Measurements from ENCODE around the gene HES6.

HES6 gene

GRCh38 chr2:238231809-238232208, 8.0 kb downstream of the HES6 start (continued):
- no peak for TF ChIP-seq ZFP41 (tag by site-specific recombination; IDR thresholded peaks at IDR 0.05; ENCODE audit: borderline replicate concordance)
- no peak for TF ChIP-seq RBAK (tag by site-specific recombination; IDR thresholded peaks at IDR 0.05)
- TF ChIP-seq ZNF660 (tag by site-specific recombination; IDR thresholded peaks at IDR 0.05): no peak
- no peak for TF ChIP-seq BCL11A (tag by site-specific recombination; IDR thresholded peaks at IDR 0.05; ENCODE audit: low read depth)
- no peak for TF ChIP-seq KLF1 (tag by site-specific recombination; IDR thresholded peaks at IDR 0.05)
- TF ChIP-seq ZNF112 (tag by site-specific recombination; IDR thresholded peaks at IDR 0.05): no peak

- TF ChIP-seq SETDB1 (IDR thresholded peaks at IDR 0.05; ENCODE audit: insufficient read length, low read length) (no peak), ZNF280C (tag by site-specific recombination; IDR thresholded peaks at IDR 0.05) (no peak), ZNF311 (tag by site-specific recombination; IDR thresholded peaks at IDR 0.05; ENCODE audit: borderline replicate concordance) (no peak), SCRT2 (tag by site-specific recombination; IDR thresholded peaks at IDR 0.05) (no peak), ZBTB21 (tag by site-specific recombination; IDR thresholded peaks at IDR 0.05) (no peak), AEBP2 (tag by site-specific recombination; IDR thresholded peaks at IDR 0.05; ENCODE audit: borderline replicate concordance) (no peak), IKZF3 (tag by site-specific recombination; IDR thresholded peaks at IDR 0.05) (no peak), ZNF561 (tag by site-specific recombination; IDR thresholded peaks at IDR 0.05; ENCODE audit: borderline replicate concordance) (no peak), ZNF24 (tag by site-specific recombination; IDR thresholded peaks at IDR 0.05) (no peak)
- TF ChIP-seq, protein P1, sequence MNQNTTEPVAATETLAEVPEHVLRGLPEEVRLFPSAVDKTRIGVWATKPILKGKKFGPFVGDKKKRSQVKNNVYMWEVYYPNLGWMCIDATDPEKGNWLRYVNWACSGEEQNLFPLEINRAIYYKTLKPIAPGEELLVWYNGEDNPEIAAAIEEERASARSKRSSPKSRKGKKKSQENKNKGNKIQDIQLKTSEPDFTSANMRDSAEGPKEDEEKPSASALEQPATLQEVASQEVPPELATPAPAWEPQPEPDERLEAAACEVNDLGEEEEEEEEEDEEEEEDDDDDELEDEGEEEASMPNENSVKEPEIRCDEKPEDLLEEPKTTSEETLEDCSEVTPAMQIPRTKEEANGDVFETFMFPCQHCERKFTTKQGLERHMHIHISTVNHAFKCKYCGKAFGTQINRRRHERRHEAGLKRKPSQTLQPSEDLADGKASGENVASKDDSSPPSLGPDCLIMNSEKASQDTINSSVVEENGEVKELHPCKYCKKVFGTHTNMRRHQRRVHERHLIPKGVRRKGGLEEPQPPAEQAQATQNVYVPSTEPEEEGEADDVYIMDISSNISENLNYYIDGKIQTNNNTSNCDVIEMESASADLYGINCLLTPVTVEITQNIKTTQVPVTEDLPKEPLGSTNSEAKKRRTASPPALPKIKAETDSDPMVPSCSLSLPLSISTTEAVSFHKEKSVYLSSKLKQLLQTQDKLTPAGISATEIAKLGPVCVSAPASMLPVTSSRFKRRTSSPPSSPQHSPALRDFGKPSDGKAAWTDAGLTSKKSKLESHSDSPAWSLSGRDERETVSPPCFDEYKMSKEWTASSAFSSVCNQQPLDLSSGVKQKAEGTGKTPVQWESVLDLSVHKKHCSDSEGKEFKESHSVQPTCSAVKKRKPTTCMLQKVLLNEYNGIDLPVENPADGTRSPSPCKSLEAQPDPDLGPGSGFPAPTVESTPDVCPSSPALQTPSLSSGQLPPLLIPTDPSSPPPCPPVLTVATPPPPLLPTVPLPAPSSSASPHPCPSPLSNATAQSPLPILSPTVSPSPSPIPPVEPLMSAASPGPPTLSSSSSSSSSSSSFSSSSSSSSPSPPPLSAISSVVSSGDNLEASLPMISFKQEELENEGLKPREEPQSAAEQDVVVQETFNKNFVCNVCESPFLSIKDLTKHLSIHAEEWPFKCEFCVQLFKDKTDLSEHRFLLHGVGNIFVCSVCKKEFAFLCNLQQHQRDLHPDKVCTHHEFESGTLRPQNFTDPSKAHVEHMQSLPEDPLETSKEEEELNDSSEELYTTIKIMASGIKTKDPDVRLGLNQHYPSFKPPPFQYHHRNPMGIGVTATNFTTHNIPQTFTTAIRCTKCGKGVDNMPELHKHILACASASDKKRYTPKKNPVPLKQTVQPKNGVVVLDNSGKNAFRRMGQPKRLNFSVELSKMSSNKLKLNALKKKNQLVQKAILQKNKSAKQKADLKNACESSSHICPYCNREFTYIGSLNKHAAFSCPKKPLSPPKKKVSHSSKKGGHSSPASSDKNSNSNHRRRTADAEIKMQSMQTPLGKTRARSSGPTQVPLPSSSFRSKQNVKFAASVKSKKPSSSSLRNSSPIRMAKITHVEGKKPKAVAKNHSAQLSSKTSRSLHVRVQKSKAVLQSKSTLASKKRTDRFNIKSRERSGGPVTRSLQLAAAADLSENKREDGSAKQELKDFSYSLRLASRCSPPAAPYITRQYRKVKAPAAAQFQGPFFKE (tag by site-specific recombination; IDR thresholded peaks at IDR 0.05; ENCODE audit: borderline replicate concordance): no peak
- ChIA-PET CTCF (interaction anchor here (0.5 kb wide), 1 partner anchor 9 kb away, joined by 5 read pairs; no protein-coding TSS in a partner anchor), POLR2A (no interaction called here)
- Histone ChIP-seq H3K9me3 (ENCODE audit: control insufficient read depth, insufficient read depth, low read depth, low read length) (no peaks in the 10 kb centered on the region), H3K4me3 (ENCODE audit: low read depth, low read length) (peak overlapping the region; percentile 7; the same call in 1 of the 2 replicates), H3K4me1 (ENCODE audit: control insufficient read depth, insufficient read depth, low read length) (no peaks in the 10 kb centered on the region), H3K27ac (ENCODE audit: extremely low read depth, low read depth, low read length) (no peak overlapping the region), H3K36me3 (ENCODE audit: control insufficient read depth in 2 of 2, insufficient read depth in 1 of 2, low read length in 2 of 2) (no peaks in the 10 kb centered on the region)
These were observed 8.5 kb downstream of the HES6 start for GRCh38 chr2:238231251-238231793.
